ENCODE measurements around the gene PARP12. TPM values are rescaled to one million over a fixed set of nuclear protein-coding genes. Genes with fewer than 3 reads are reported as not detected.

Gene PARP12
- total RNA-seq, 1 donor, result 14.0 TPM

- TF ChIP-seq CTCF (IDR thresholded peaks at IDR 0.05; ENCODE audit: insufficient read depth, low read length), result no peak
- DNase-seq (ENCODE audit: low read depth), result no peak
- no peak overlapping the region for H3K4me3 ChIP-seq (ENCODE audit: low read depth, low read length)
Measured at GRCh38 chr7:140069298-140069949, 6.7 kb upstream of the PARP12 start.

GRCh38 chr7:140068033-140068432 is 5.3 kb upstream of the PARP12 start:
- no peak for TF ChIP-seq CTCF (IDR thresholded peaks at IDR 0.05; ENCODE audit: insufficient read depth, low read length)
- no peak for DNase-seq (ENCODE audit: low read depth)
- no peak overlapping the region for H3K4me3 ChIP-seq (ENCODE audit: low read depth, low read length)

GRCh38 chr7:140067052-140067451 is 4.3 kb upstream of the PARP12 start:
- no peak for DNase-seq (ENCODE audit: low read depth)
- no peak for TF ChIP-seq CTCF (IDR thresholded peaks at IDR 0.05; ENCODE audit: insufficient read depth, low read length)

GRCh38 chr7:140062118-140062527 is 628 bp downstream of the PARP12 start:
- peak overlapping the region; percentile 73 for H3K4me3 ChIP-seq (ENCODE audit: low read depth, low read length)
- TF ChIP-seq CTCF (IDR thresholded peaks at IDR 0.05; ENCODE audit: insufficient read depth, low read length), result no peak
- DNase-seq (ENCODE audit: low read depth), result no peak

More at GRCh38 chr7:140067052-140067451, 4.3 kb upstream of the PARP12 start:
- H3K4me3 ChIP-seq (ENCODE audit: low read depth, low read length), result no peak overlapping the region

GRCh38 chr7:140061607-140061930 is 1.2 kb downstream of the PARP12 start:
- no peak for TF ChIP-seq CTCF (IDR thresholded peaks at IDR 0.05; ENCODE audit: insufficient read depth, low read length)
- no peak for DNase-seq (ENCODE audit: low read depth)
- H3K4me3 ChIP-seq (ENCODE audit: low read depth, low read length), result peak overlapping the region; percentile 73

- H3K4me3 ChIP-seq (ENCODE audit: low read depth, low read length), result peak overlapping the region; percentile 73
- peak; percentile 47 for DNase-seq (ENCODE audit: low read depth)
- TF ChIP-seq CTCF (IDR thresholded peaks at IDR 0.05; ENCODE audit: insufficient read depth, low read length), result no peak
Measured at GRCh38 chr7:140060788-140061606, 1.8 kb downstream of the PARP12 start.
